HS-5 (cell line): ENCODE results near the gene CCDC194.
"Not testable (repeated sequence)": the region's sequence is repeated elsewhere in the genome, so short reads cannot be mapped to it uniquely, and the experiment has no call there.

Source experiments
- DNase-seq: peaks from one replicate; pipeline ENCODE4 v3.0.0-alpha.2; 2012; ENCODE audit warnings: low read depth

CCDC194 gene

DNA sequence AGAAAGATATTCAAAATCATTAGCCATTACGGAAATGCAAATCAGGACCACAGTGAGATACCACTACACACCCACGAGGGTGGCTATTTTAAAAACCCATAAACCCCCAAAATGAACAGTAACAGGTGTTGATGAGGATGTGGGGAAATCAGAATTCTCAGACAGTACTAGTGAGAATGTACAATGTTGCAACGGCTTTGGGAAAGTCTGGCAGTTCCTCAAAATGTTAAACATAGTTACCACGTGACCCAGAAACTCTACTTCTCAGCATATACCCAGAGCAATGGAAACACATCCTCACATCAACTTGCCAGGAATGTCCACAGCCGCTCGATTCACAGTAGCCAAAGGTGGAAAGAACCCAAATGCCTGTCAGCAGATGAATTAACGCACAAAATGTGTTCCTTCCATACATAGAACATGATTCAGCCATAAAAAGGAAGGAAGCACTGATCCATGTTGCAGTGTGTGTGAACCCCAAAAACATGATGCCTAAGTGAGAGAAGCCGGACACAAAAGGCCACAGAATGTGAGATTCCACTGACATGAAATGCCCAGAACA is 23.9 kb downstream of the CCDC194 start:
- no peak for DNase-seq

DNA sequence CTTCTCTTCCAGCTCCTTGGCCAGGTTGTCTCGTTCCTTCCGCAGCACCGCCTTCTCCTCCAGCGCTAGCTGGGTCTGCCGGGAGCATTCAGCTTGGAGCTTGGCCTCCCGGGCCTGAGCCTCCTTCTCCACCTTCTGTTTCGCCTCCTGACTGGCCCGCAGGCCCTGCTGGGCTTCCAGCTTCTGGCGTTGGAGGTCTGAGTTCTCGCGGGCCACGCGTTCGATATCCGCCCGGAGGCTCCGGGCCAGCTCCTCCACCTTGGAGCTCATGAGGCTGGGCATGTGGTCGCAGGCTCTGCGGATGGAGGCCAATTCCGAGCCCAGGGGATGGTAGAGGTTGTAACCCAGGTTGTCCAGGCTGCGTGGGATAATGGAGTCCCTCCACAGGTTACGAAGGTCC is 28.6 kb downstream of the CCDC194 start:
- DNase-seq = no peak

DNA sequence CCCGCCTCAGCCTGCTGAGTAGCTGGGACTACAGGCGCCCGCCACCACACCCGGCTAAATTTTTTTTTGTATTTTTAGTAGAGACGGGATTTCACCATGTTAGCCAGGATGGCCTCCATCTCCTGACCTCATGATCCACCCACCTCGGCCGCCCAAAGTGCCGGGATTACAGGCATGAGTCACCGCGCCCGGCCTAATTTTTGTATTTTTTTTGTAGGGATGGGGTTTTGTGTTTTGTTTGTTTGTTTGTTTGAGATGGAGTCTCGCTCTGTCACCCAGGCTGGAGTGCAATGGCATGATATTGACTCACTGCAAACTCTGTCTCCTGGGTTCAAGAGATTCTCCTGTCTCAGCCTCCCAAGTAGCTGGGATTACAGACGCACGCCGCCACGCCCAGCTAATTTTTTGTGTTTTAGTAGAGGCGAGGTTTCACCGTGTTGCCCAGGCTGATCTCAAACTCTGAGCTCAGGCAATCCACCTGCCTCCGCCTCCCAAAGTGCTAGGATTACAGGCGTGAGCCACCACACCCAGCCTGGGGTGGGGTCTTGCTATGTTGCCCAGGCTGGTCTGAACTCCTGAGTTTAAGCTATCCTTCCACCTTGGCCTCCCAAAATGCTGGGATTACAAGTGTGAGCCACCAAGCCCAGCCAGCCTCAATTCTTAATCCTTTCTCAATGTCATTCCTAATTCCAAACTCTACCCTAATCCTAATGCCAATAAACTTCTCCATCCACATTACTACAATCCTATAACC is 30.0 kb downstream of the CCDC194 start:
- DNase-seq = not testable (repeated sequence)

DNA sequence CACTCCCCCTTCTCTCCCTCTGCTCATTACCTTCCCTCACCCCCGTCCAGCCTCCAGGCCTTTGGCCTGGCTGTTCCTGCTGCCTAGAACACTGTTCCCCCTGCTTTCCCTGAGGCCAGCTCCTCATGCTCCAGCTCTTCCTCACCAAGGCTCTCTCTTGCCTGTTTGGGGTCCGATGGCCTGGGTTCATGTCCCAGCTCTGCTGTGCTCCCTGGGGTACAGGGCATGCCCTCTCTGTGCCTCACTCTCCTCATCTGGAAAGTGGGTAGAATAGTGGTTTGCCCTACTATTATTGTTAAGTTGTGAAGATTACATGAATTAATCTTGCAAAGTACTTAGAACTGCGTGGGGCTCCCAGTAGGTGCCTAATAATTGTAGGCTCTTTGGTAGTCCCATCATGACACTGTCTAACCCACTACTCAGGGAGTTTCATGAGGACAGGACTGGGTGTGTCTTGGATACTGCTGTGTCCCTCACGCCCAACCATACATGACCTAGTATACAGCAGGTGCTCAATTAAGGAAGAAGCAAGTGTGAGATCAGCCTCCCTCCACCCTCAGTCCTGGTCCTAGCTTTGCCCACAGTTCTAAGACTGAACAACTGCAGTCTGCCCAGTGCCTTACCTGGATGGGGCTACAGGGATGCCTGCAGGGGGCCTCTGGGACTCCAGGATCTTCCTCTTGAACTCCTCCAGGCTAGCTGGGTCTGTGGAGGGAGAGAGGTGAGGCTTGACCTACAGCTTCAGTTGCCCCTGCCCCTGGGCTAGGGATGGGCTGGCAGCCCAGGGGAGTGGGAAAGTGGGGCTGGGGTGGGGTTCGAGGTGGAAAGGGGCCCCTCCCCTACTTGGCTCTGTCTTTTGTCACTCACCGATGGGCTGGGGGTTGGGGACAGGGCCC is 33.8 kb downstream of the CCDC194 start:
- DNase-seq = no peak

DNA sequence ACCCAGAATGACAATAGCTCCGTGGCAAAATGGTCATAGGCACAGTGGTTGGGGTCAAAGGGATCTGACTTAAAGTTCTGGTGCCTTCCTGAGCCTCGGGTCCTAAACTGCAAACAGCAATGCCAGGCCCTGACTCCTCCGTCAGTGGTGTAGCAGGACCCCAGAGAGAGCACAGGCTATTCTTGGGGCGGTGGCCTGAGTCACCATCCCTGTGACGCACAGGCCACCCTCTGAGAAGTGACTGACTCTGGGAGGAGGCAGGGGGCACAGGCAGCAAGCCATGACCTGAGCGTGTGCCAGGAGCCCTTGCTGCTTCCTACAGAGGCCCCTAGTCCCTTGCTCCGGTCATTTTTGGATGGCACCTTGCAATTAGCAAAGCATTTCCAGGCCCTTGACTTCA is 35.6 kb downstream of the CCDC194 start:
- no peak for DNase-seq

DNA sequence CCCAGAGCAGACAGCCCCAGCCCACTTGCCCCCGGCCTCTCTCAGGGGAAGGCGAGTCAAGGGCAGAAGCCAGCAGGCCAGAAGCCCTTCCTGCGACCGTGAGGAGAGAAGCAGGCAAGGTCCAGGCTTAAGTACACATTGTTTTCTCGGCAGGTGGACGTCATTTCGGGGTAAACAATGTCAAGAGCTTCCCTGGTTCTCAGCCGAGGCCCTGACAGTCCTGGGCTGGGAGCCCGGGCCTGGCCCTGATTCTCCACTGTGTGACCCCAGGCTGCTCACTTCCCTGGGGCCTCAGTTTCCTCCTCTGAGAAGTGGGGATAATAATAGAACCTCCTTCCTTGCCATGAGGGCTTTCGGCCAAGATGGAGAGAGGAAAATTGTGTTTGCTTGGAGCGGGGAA is 36.3 kb downstream of the CCDC194 start:
- no peak for DNase-seq

DNA sequence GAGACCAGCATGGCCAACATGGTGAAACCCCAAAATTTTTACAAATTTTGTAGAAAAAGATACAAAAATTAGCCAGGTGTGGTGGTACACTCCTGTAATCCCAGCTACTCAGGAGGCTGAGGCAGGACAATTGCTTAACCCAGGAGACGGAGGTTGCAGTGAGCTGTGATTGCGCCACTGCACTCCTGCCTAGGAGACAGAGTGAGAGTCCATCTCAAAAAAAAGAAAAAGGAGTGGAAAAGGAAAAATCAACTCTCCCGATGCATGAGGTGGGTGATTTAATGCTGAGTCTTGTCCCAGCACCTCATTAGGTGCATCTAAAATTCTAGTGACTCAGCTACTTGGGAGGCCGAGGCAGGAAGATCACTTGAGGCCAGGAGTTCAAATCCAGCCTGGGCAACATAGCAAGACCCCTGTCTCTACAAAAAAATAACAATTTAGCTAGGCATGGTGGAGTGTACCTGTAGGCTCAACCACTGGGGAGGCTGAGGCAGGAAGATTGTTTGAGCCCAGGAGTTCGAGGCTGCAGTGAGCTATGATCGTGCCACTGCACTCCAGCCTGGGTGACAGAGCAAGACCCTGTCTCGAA is 36.8 kb downstream of the CCDC194 start:
- no peak for DNase-seq

DNA sequence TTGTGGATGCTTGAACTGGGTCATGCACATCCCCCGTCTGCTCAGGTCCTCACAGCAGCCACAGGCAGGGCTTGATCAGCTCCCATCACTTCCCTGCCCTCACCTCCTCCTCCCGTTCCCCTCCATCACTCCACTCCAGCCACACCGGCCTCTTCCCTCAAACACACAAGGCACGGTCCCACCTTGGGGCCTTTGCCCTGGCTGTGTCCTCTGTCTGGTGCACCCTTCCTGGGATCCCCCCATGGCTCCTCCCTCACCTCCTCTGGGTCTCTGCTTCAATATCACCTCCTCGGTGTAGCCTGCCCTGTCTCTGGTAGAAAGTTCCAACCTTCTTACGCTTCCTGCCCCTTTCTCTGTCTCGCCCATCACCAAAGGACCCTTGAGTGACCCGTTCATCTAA is 40.6 kb downstream of the CCDC194 start:
- no peak for DNase-seq

DNA sequence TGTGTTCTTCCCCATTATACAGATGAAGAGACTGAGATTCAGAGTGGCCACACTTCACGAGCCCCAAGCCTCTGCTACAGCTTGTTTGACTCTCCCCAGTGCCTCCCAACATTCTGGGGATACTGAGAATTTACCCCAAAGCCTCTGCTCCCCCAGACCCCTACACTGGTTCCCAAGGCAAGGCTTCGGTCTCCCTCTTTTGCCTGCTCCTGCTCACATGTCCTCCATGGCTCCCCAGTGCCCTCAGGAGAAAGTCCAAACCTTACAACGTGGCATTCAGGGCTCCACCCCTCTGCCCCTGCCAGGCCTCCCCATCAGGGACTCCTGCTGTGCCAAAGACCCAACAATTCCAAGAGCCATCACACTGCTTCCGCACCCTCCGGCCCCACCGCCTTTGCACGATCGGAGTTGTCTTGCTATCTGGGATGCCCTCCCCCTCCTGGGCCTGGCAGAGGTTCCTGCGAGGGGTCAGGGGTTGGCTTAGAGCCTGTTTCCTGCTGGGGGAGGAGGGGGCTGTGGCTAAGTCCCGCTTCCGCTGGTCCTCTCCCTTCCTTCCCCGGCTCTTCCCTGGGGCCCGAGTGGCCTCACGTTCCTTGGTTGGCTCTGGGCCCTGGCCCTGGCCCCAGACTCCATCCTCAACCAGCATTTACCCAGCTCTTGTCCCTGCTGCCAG is 41.3 kb downstream of the CCDC194 start:
- DNase-seq = no peak

DNA sequence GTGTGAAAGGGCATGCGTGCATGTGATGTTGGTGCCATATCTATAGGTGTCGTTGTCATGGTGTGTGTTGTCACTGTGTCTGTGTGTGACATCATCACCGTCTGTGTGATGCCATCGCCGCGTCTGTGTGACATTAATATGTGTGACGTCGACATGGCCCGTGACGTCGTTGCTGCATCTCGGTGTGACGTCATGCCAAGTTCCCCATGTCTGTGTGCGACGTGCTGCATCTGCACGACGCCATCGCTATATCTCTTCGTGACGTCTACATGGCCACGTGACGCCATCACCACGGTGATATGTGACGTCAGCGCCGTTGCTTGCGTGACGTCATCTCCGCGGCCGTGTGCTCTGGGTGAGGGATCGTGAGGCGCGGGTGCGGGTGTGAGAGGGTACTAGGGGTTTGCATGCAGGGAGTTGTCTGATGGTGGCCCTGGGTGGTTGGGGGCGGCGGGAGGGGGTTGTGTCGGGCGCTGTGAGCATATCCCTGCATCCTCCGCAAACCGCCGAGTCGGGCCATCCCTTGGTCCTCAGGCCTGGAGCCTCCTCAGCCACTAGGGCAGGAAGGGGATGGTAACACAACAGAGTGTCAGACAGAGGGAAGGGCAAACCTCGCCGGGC is 42.1 kb downstream of the CCDC194 start:
- no peak for DNase-seq

DNA sequence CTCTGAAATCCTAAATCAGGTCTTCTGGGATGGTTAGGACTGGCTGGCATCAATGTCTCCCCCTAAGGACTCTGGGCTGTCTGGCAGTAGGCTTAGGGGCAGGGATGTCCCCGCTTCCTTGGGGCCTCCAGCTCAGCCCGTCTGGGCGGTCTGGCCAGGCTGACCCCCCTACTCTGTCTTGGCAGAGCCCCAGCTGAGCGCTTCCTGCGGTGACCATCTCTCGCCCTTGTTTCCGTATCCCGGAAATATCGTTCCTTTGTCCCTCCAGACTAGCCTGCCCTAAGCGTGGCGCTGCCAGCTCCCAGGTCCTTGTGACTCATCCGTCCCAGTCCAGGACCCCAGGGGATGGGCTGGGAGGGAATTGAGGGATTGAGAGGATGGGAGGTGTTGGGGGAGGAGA is 45.3 kb downstream of the CCDC194 start:
- DNase-seq = no peak

DNA sequence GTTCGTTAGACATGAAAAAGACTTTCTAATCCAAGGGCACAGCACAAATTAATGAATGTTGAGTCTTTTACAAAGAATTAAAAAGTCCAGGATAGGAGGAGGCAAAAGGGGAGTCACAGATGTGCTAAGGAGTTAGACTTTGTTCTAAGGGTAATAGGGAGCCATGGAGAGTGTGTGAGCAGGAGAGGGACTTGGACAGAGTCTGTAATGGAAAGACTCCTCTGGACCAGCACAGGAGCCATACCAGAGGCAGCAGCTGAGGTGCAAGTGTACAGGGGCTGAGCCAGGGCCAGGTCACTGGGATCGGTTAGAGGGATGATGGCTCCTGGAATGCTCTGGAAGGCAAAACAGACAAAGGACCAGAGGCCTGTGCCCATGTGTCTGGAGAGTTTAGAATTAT is 46.1 kb downstream of the CCDC194 start:
- no peak for DNase-seq

DNA sequence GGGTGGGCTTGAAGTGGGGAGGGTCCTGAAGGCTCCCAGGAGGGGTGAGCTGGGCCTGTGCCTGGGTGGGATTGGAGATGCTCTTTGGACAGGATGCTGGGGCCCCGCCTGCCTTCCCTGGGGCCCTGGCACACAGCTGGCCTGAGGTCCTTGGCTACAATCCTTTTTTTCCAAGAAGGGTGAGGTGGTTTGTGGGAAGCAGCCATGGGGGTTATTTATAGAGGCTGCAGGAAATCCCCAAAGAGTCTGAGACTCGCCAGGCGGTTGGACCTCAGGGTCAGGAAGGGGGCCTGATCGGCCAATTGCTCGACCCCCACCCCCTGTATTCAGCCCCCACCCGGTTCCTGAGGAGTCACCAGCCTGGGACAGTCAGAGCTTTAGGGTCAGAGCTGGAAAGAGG is 46.6 kb downstream of the CCDC194 start:
- no peak for DNase-seq

DNA sequence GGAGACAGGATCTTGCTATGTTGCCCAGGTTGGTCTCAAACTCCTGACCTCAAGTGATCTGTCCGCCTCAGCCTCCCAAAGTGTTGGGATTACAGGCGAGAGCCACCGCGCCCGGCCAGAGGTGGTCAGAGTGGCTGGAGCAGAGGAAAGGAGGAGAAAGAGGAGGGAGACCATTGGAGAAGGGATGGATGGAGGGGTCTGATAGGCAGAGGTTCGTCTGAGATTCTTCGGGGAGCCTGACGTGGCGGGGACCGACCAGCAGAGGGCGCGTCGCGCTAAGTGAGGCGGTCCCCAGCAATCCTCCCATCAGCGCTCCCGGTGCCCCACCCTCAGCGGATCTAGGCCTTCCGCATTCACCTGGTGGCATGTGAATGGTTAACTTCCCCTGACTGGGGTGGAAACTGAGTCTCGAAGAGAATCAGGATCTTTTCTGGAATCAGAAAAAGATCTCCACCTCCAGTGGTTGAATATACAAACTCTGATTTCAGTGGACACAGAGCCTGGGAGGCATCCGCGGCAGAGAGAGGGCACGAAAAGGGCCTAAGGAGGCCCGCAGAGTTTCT is 47.8 kb downstream of the CCDC194 start:
- DNase-seq = no peak

DNA sequence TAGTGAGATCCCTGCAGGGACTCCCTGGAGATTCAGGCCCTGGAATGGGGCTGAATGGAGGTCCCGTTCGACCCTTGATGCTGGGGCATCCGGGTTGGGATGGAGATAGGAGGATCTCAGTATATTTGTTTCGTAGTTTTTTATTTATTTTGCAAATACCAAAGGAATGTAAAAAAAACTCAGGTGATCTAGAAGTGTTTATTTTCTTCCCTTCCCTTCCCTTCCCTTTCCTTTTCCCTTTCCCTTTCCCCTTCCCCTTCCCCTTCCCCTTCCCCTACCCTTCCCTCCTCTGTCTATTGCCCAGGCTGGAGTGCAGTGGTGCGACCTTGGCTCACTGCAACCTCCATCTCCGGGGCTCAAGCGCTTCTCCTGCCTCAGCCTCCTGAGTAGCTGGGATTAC is 52.2 kb downstream of the CCDC194 start:
- no peak for DNase-seq

DNA sequence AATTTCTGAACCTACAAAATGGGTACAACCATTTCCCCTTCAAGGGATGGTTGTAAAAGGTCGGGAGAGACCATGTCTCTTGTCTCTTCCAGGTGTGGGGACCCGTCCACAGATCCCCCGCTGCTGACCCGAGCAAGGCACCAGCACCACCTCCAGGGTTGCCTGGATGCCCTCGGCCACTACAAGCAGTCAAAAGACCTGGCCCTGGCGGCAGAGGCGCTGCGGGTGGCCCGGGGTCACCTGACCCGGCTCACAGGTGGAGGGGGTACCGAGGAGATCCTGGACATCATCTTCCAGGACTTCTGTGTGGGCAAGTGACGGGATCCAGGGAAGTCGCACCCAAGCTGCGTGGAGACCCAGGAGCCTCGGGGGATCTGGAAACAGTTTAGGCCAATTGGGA is 52.6 kb downstream of the CCDC194 start:
- DNase-seq = no peak

DNA sequence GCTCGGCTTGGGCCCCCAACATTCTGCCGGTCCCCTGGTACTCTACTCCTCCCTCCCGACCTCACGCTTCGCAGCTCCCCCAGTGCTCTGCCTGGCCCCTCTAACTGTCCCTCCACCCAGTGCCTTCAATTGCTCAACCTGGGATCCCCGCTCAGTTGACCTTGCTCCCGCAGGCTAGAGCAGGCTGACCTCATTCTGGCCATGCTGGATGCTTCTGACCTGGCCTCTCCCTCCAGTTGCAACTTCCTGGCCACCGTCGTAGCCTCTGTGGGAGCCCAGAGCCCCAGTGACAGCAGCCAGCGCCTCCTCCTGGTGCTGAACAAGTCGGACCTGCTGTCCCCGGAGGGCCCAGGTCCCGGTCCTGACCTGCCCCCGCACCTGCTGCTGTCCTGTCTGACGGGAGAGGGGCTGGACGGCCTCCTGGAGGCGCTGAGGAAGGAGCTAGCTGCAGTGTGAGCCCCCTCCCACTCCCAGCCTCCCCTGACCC is 53.1 kb downstream of the CCDC194 start:
- no peak for DNase-seq
